Stimulated activated naive CD4-positive, alpha-beta T cell treated with Interleukin-2 at 50 U/mL for 16 hours (primary cell): Measurements from ENCODE around the gene SORCS2.

Experiments
- DNase-seq: peaks from one replicate; lab custom pipeline; 2025; lab: John Stamatoyannopoulos, UW

The SORCS2 gene

GRCh38 chr4:7356667-7357310 lies 164.5 kb downstream of the SORCS2 start:
- no peak for DNase-seq

- no peak for DNase-seq
Measured at GRCh38 chr4:7357323-7357722, 165.0 kb downstream of the SORCS2 start.

- DNase-seq = no peak
Measured at GRCh38 chr4:7358100-7358735, 165.9 kb downstream of the SORCS2 start.

- DNase-seq = no peak
Measured at GRCh38 chr4:7359400-7360062, 167.2 kb downstream of the SORCS2 start.

- DNase-seq = no peak
Measured at GRCh38 chr4:7360806-7361205, 168.5 kb downstream of the SORCS2 start.

GRCh38 chr4:7361280-7361895 lies 169.1 kb downstream of the SORCS2 start:
- DNase-seq = no peak

- no peak for DNase-seq
Measured at GRCh38 chr4:7362341-7362740, 170.0 kb downstream of the SORCS2 start.

- no peak for DNase-seq
Measured at GRCh38 chr4:7362862-7363430, 170.6 kb downstream of the SORCS2 start.

GRCh38 chr4:7364979-7365378 lies 172.6 kb downstream of the SORCS2 start:
- DNase-seq = no peak

GRCh38 chr4:7365462-7366179 lies 173.3 kb downstream of the SORCS2 start:
- DNase-seq = no peak

GRCh38 chr4:7366180-7366945 lies 174.0 kb downstream of the SORCS2 start:
- no peak for DNase-seq

GRCh38 chr4:7366954-7367353 lies 174.6 kb downstream of the SORCS2 start:
- no peak for DNase-seq

- DNase-seq = no peak
Measured at GRCh38 chr4:7367406-7367805, 175.1 kb downstream of the SORCS2 start.

- no peak for DNase-seq
Measured at GRCh38 chr4:7367864-7368277, 175.5 kb downstream of the SORCS2 start.

- no peak for DNase-seq
Measured at GRCh38 chr4:7368296-7368695, 176.0 kb downstream of the SORCS2 start.

GRCh38 chr4:7369511-7369910 lies 177.2 kb downstream of the SORCS2 start:
- DNase-seq = no peak

GRCh38 chr4:7370038-7370437 lies 177.7 kb downstream of the SORCS2 start:
- no peak for DNase-seq

- DNase-seq = no peak
Measured at GRCh38 chr4:7371210-7371941, 179.0 kb downstream of the SORCS2 start.

GRCh38 chr4:7372673-7373072 lies 180.3 kb downstream of the SORCS2 start:
- DNase-seq = no peak

- DNase-seq = no peak
Measured at GRCh38 chr4:7374571-7374970, 182.2 kb downstream of the SORCS2 start.
